ENCODE measurements around the gene TINAG.

Gene TINAG

GRCh38 chr6:54419885-54420284, 111.6 kb downstream of the TINAG start:
- no peaks in the 10 kb centered on the region for H3K27me3 ChIP-seq (ENCODE audit: insufficient read depth, low read length)
- H3K4me1 ChIP-seq (ENCODE audit: control insufficient read depth, insufficient read depth, low read length, unreplicated experiment) = peaks cover 10% of the 10 kb centered on the region
- no peaks in the 10 kb centered on the region for H3K79me2 ChIP-seq (ENCODE audit: control insufficient read depth, insufficient read depth, low read length, unreplicated experiment)
- H3K4me3 ChIP-seq (ENCODE audit: low read depth, low read length) = peak overlapping the region; percentile 30; the same call in 1 of the 2 replicates
- H3K27ac ChIP-seq (ENCODE audit: low read depth, low read length) = peak overlapping the region; percentile 69
- no peaks in the 10 kb centered on the region for H3K36me3 ChIP-seq (ENCODE audit: insufficient read depth, low read length)
- H2AFZ ChIP-seq (ENCODE audit: low read length, unreplicated experiment) = peak overlapping the region; percentile 59

- Histone ChIP-seq H2AFZ (ENCODE audit: low read length, unreplicated experiment) (no peak overlapping the region), H3K4me1 (ENCODE audit: control insufficient read depth, insufficient read depth, low read length, unreplicated experiment) (peaks cover 22% of the 10 kb centered on the region), H3K27ac (ENCODE audit: low read depth, low read length) (no peak overlapping the region), H3K36me3 (ENCODE audit: insufficient read depth, low read length) (no peaks in the 10 kb centered on the region), H3K4me3 (ENCODE audit: low read depth, low read length) (no peak overlapping the region), H3K27me3 (ENCODE audit: insufficient read depth, low read length) (no peaks in the 10 kb centered on the region), H3K79me2 (ENCODE audit: control insufficient read depth, insufficient read depth, low read length, unreplicated experiment) (no peaks in the 10 kb centered on the region)
These were observed 118.8 kb downstream of the TINAG start for GRCh38 chr6:54426995-54427394.

- Histone ChIP-seq H3K79me2 (ENCODE audit: control insufficient read depth, insufficient read depth, low read length, unreplicated experiment) (no peaks in the 10 kb centered on the region), H3K4me3 (ENCODE audit: low read depth, low read length) (no peak overlapping the region), H3K36me3 (ENCODE audit: insufficient read depth, low read length) (no peaks in the 10 kb centered on the region), H3K27me3 (ENCODE audit: insufficient read depth, low read length) (no peaks in the 10 kb centered on the region), H2AFZ (ENCODE audit: low read length, unreplicated experiment) (no peak overlapping the region), H3K27ac (ENCODE audit: low read depth, low read length) (no peak overlapping the region), H3K4me1 (ENCODE audit: control insufficient read depth, insufficient read depth, low read length, unreplicated experiment) (peaks cover 23% of the 10 kb centered on the region)
These were observed 119.2 kb downstream of the TINAG start for GRCh38 chr6:54427396-54427937.

GRCh38 chr6:54428431-54428830, 120.2 kb downstream of the TINAG start:
- H3K27ac ChIP-seq (ENCODE audit: low read depth, low read length) = no peak overlapping the region
- H3K4me3 ChIP-seq (ENCODE audit: low read depth, low read length) = no peak overlapping the region
- H3K36me3 ChIP-seq (ENCODE audit: insufficient read depth, low read length) = no peaks in the 10 kb centered on the region
- H3K27me3 ChIP-seq (ENCODE audit: insufficient read depth, low read length) = no peaks in the 10 kb centered on the region
- H2AFZ ChIP-seq (ENCODE audit: low read length, unreplicated experiment) = no peak overlapping the region
- H3K4me1 ChIP-seq (ENCODE audit: control insufficient read depth, insufficient read depth, low read length, unreplicated experiment) = peaks cover 23% of the 10 kb centered on the region
- H3K79me2 ChIP-seq (ENCODE audit: control insufficient read depth, insufficient read depth, low read length, unreplicated experiment) = no peaks in the 10 kb centered on the region

- Histone ChIP-seq H3K27ac (ENCODE audit: low read depth, low read length) (no peak overlapping the region), H3K4me3 (ENCODE audit: low read depth, low read length) (no peak overlapping the region), H3K36me3 (ENCODE audit: insufficient read depth, low read length) (no peaks in the 10 kb centered on the region), H2AFZ (ENCODE audit: low read length, unreplicated experiment) (peak overlapping the region; percentile 47), H3K27me3 (ENCODE audit: insufficient read depth, low read length) (no peaks in the 10 kb centered on the region), H3K79me2 (ENCODE audit: control insufficient read depth, insufficient read depth, low read length, unreplicated experiment) (no peaks in the 10 kb centered on the region), H3K4me1 (ENCODE audit: control insufficient read depth, insufficient read depth, low read length, unreplicated experiment) (peaks cover 23% of the 10 kb centered on the region)
These were observed 123.2 kb downstream of the TINAG start for GRCh38 chr6:54431466-54431865.
